ENCODE results near the gene IFITM10.

The IFITM10 gene

DNA sequence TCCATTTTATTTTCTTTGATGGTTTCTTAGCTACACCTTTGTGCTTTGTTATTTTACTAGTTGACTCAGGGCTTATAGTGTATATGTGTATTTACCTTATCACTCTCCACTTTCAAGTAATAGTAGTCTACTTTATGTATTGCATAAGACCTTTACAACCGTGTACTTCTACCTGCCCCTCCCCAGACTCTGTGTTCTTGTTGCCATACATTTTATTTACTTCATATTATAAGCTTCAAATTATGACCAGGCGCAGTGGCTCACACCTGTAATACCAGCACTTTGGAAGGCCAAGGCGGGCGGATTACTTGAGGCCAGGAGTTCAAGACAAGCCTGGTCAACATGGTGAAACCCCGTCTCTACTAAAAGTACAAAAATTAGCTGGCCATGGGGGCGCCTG, 41.5 kb upstream of the IFITM10 start:
- Histone ChIP-seq H3K27me3 (peaks cover 0 to 12% of the 10 kb centered on the region in 2 donors), H3K4me1 (no peaks in the 10 kb centered on the region), H3K4me3 (no peak overlapping the region), H3K27ac (no peak overlapping the region), H3K9me3 (no peaks in the 10 kb centered on the region), H3K36me3 (no peaks in the 10 kb centered on the region)
- DNase-seq = no peak
- TF ChIP-seq, protein P1, sequence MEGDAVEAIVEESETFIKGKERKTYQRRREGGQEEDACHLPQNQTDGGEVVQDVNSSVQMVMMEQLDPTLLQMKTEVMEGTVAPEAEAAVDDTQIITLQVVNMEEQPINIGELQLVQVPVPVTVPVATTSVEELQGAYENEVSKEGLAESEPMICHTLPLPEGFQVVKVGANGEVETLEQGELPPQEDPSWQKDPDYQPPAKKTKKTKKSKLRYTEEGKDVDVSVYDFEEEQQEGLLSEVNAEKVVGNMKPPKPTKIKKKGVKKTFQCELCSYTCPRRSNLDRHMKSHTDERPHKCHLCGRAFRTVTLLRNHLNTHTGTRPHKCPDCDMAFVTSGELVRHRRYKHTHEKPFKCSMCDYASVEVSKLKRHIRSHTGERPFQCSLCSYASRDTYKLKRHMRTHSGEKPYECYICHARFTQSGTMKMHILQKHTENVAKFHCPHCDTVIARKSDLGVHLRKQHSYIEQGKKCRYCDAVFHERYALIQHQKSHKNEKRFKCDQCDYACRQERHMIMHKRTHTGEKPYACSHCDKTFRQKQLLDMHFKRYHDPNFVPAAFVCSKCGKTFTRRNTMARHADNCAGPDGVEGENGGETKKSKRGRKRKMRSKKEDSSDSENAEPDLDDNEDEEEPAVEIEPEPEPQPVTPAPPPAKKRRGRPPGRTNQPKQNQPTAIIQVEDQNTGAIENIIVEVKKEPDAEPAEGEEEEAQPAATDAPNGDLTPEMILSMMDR (IDR thresholded peaks at IDR 0.05) = no peak
- intact Hi-C loops (cut with DNase I; ENCODE audit: low total_unique reads) = no loop called here

DNA sequence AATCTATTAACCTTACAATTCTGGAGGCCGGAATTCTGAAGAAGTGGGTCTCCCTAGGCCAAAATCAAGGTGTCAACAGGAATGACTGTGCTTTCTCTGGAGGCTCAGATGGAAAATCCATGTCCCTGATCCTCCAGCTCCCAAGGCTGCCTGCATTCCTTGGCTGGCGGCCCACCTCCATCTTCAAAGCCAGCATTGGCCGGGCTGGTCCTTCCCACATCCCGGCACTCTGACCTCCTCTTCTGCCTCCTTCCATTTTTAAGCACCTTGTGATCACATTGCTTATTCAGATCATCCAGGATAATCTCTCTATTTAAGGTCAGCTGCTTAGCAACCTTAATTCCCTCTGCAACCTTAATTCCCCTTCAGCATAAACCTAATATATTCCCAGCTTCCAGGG, 36.1 kb upstream of the IFITM10 start:
- no peak for DNase-seq
- intact Hi-C loops (cut with DNase I; ENCODE audit: low total_unique reads) = no loop called here
- H3K27ac ChIP-seq = no peak overlapping the region
- no peak overlapping the region for H3K4me3 ChIP-seq
- H3K4me1 ChIP-seq = no peaks in the 10 kb centered on the region
- H3K36me3 ChIP-seq = no peaks in the 10 kb centered on the region
- no peaks in the 10 kb centered on the region for H3K9me3 ChIP-seq
- no peaks in the 10 kb centered on the region for H3K27me3 ChIP-seq
- TF ChIP-seq, protein P1 (IDR thresholded peaks at IDR 0.05) = no peak

DNA sequence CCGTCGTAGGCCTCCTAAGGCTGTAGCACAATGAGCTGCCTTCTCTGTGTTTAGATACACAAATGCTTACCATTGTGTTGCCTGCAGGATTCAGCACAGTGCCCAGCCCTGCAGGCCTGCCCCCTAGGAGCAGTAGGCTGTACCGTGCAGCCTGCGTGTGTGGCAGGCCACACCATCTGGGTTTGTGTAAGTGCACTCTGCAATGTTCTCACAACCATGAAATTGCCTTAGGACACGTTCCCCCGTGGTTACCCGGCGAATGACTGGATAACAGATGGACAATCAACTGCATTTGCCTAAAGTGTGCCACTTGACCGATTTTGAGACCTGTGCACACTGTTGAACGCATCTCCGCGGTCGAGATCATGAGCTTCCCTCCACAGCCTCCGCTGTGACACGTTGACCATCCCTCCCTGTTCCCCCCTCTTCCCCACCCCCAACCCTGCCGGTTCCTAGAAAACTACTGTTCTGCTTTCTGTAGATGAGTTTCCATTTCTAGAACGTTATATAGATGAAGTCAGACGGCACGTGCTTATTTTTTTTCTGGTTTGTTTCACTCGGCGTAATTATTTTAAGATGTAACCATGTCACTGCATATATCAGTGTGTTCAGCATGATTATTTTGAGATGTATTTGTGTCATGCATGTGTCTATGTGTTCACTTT, 35.5 kb upstream of the IFITM10 start:
- H3K4me3 ChIP-seq = no peak overlapping the region
- H3K9me3 ChIP-seq = no peaks in the 10 kb centered on the region
- H3K27ac ChIP-seq = no peak overlapping the region
- no peaks in the 10 kb centered on the region for H3K4me1 ChIP-seq
- intact Hi-C loops (cut with DNase I; ENCODE audit: low total_unique reads) = no loop called here
- no peaks in the 10 kb centered on the region for H3K36me3 ChIP-seq
- no peaks in the 10 kb centered on the region for H3K27me3 ChIP-seq
- DNase-seq = no peak
- TF ChIP-seq, protein P1 (IDR thresholded peaks at IDR 0.05) = no peak

DNA sequence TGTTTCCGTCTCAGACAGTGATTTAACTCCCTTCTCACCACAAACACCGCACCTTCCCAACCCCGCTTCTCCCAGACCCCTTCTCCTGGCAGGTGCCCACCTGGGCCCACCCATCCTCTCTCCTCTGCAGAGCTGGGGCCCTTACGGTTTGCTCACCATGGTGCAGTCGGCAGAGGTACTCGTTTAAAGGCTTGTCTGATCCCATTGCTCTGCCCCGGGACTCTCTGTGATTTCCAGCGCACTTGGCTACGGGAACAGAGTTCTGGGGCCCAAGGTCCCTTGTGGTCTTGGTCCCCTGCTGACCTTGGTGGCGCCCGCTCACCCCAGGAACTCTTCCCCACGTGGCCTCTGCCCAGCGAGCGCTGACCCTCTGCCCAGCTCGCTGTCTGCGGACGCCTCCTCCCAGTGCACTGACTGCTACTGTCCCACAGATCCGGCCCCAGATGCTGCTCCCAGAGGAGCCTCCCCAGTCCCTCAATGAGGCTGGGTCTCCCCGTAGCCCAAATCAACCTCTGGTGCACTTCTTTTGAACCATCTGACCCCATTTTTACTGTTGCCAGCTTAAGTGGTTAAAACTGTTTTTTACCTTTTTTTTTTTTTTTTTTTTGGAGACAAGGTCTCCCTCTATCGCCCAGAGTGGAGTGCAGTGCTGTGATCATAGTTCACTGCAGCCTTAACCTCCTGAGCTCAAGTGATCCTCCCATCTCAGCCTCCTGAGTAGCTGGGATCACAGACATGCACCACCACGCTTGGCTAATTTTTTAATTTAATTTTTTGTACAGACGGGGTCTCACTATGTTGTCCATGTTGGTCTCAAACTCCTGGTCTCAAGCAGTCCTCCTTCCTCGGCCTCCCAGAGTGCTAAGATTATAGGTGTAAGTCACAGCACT, 34.6 kb upstream of the IFITM10 start:
- Histone ChIP-seq H3K27me3 (no peaks in the 10 kb centered on the region), H3K4me1 (no peaks in the 10 kb centered on the region), H3K4me3 (no peak overlapping the region), H3K36me3 (no peaks in the 10 kb centered on the region), H3K9me3 (no peaks in the 10 kb centered on the region), H3K27ac (no peak overlapping the region)
- intact Hi-C loops (cut with DNase I; ENCODE audit: low total_unique reads) = no loop called here
- TF ChIP-seq, protein P1 (IDR thresholded peaks at IDR 0.05) = no peak
- DNase-seq = no peak

DNA sequence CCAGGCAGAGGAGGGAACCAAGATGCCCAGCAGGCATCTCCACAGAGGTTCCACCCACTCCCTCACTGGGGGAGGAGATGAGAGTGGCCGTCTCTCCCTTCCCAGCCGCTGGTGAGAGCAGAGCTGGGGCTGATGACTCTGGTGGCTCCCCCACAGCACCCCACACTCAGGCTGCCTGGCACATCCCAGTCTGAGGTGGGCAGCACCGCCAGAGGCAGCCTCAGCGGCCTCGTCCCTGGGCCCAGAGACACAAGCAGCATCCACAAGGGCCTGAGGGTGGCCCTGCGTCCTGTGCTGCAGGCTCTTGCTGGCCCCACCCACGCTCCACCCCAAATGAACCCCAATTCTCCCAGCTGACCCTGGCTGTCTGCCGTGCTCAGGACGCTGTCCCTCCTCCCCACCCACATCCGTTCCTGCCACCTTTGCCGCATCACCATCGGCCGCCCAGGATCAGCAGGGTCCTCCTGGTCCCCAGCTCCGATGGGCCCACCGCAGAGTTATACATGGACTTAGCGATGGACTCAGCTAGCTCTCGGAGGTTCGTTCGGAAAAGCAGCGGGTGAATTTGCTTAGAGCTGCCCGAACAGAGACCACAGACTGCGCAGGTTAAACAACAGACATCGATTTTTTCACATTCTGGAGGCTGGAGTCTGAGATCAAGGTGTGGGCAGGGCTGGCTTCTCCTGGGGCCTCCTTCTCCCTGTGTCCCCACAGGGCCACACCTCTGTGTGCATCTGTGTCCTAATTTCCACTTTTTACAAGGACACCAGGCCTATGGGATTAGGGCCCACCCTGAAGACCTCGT, 33.5 kb upstream of the IFITM10 start:
- no peaks in the 10 kb centered on the region for H3K9me3 ChIP-seq
- DNase-seq = peak in 1 of 2 donors; percentile 60
- no peaks in the 10 kb centered on the region for H3K36me3 ChIP-seq
- H3K27me3 ChIP-seq = no peaks in the 10 kb centered on the region
- H3K27ac ChIP-seq = no peak overlapping the region
- H3K4me3 ChIP-seq = no peak overlapping the region
- TF ChIP-seq, protein P1 (IDR thresholded peaks at IDR 0.05) = no peak
- intact Hi-C loops (cut with DNase I; ENCODE audit: low total_unique reads) = no loop called here
- no peaks in the 10 kb centered on the region for H3K4me1 ChIP-seq

All from tibial artery (tissue), 4 donors.